SU-DHL-6 (cell line): ENCODE results near the gene ADCY3.

ENCODE experiments used
- H2AFZ ChIP-seq: fragments of 200-600 bp; sonication (generic); 2 replicates; pipeline ENCODE4 v1.6.1; 2014; ENCODE audit warnings: low read depth, mild to moderate bottlenecking, moderate library complexity, mixed read lengths, antibody characterized with exemption, low read length; ENCODE audit not compliant: severe bottlenecking
- H3F3A ChIP-seq: fragments of 200-600 bp; shearing (Covaris generic); 2 replicates; pipeline ENCODE4 v1.6.0; 2016; ENCODE audit warnings: antibody characterized with exemption, mild to moderate bottlenecking; ENCODE audit not compliant: insufficient read depth
- H3K27ac ChIP-seq: fragments of 200-600 bp; sonication (generic); 2 replicates; pipeline ENCODE4 v1.5.1; 2016; ENCODE audit warnings: low read depth, mild to moderate bottlenecking, low read length, moderate library complexity, mixed read lengths
- H3K27me3 ChIP-seq: fragments of 200-600 bp; sonication (generic), shearing (Covaris generic); 2 replicates; pipeline ENCODE4 v1.6.0; 2014; ENCODE audit warnings: mild to moderate bottlenecking, low read length
- H3K36me3 ChIP-seq: fragments of 200-600 bp; sonication (generic); 2 replicates; pipeline ENCODE4 v1.6.1; 2014; ENCODE audit warnings: mild to moderate bottlenecking, low read length, mixed read lengths
- H3K4me2 ChIP-seq: fragments of 300-600, 200-600 bp; shearing (Covaris generic), sonication (generic); 2 replicates; pipeline ENCODE4 v1.6.0; 2014; ENCODE audit warnings: low read length, low read depth, mild to moderate bottlenecking; ENCODE audit not compliant: poor library complexity, severe bottlenecking
- H3K4me3 ChIP-seq: fragments of 200-600 bp; sonication (generic); 2 replicates; pipeline ENCODE4 v1.5.1; 2014; ENCODE audit warnings: antibody characterized with exemption, low read length, mild to moderate bottlenecking, mixed read lengths; ENCODE audit not compliant: insufficient read depth, poor library complexity, severe bottlenecking
- H3K79me2 ChIP-seq: fragments of 200-600 bp; sonication (generic); 2 replicates; pipeline ENCODE4 v1.6.1; 2014; ENCODE audit warnings: mild to moderate bottlenecking, low read length, moderate library complexity; ENCODE audit not compliant: insufficient read depth
- H3K9ac ChIP-seq: fragments of 200-600 bp; sonication (generic); 2 replicates; pipeline ENCODE4 v1.7.0; 2014; ENCODE audit warnings: mild to moderate bottlenecking, low read length
- H3K9me2 ChIP-seq: fragments of 200-600 bp; sonication (generic); replicated peaks from 2 replicates; pipeline ENCODE4 v1.6.1; 2014; ENCODE audit warnings: low read length; ENCODE audit not compliant: insufficient read depth
- H3K9me3 ChIP-seq: fragments of 200-600 bp; sonication (generic); 2 replicates; pipeline ENCODE4 v1.6.1; 2014; ENCODE audit warnings: low read length, mixed read lengths; ENCODE audit not compliant: insufficient read depth
- H4K20me1 ChIP-seq: fragments of 200-600 bp; sonication (generic); 2 replicates; pipeline ENCODE4 v1.6.1; 2014; ENCODE audit warnings: low read depth, mild to moderate bottlenecking, antibody characterized with exemption, low read length, moderate library complexity, mixed read lengths
- EZH2phosphoT487 ChIP-seq: fragments of 200-600 bp; sonication (generic), shearing (Covaris generic); conservative IDR thresholded peaks from 2 replicates; pipeline ENCODE4 v1.6.1; 2018; ENCODE audit warnings: mild to moderate bottlenecking, antibody characterized with exemption, low read length, moderate library complexity, mixed read lengths
- TF ChIP-seq, protein P1 (sequence below): fragments of 200-600 bp; sonication (generic); IDR thresholded peaks from one replicate; pipeline ENCODE4 v1.5.1; 2017; ENCODE audit warnings: antibody characterized with exemption, mild to moderate bottlenecking, low read length, moderate library complexity; ENCODE audit not compliant: insufficient read depth, poor library complexity, severe bottlenecking

ADCY3 gene

DNA sequence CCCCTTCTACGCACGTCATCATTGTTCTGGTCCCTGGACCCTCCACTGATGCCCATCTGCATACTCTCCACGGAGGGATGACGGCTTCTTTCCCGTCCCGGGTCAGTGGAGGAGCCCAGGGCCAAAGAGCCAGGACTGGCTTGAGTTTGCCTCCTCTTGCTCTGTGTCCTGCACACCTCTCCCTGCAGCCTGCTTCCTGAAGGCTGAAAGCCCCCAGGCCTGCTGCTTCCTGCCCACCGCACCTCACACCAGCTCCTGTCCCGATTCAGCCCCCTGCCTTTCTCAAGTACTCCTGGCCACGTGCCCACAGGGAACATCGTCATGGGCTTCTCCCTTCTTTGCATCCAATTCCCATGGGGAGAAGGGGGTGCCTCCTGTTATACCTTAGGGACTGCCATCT, 7.1 kb downstream of the ADCY3 start:
- H3F3A ChIP-seq: no peaks in the 10 kb centered on the region
- no peak overlapping the region for H3K4me2 ChIP-seq
- no peaks in the 10 kb centered on the region for H3K9me3 ChIP-seq
- no peaks in the 10 kb centered on the region for H3K27me3 ChIP-seq
- H3K79me2 ChIP-seq: peaks cover 94% of the 10 kb centered on the region
- no peak overlapping the region for H3K9ac ChIP-seq
- H3K36me3 ChIP-seq: peaks cover 4% of the 10 kb centered on the region; the same call in 1 of the 2 replicates
- H3K4me3 ChIP-seq: no peak overlapping the region
- no peak for TF ChIP-seq EZH2phosphoT487
- TF ChIP-seq, protein P1, sequence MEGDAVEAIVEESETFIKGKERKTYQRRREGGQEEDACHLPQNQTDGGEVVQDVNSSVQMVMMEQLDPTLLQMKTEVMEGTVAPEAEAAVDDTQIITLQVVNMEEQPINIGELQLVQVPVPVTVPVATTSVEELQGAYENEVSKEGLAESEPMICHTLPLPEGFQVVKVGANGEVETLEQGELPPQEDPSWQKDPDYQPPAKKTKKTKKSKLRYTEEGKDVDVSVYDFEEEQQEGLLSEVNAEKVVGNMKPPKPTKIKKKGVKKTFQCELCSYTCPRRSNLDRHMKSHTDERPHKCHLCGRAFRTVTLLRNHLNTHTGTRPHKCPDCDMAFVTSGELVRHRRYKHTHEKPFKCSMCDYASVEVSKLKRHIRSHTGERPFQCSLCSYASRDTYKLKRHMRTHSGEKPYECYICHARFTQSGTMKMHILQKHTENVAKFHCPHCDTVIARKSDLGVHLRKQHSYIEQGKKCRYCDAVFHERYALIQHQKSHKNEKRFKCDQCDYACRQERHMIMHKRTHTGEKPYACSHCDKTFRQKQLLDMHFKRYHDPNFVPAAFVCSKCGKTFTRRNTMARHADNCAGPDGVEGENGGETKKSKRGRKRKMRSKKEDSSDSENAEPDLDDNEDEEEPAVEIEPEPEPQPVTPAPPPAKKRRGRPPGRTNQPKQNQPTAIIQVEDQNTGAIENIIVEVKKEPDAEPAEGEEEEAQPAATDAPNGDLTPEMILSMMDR: no peak
- H3K27ac ChIP-seq: no peak overlapping the region
- H3K9me2 ChIP-seq: no peaks in the 10 kb centered on the region
- H4K20me1 ChIP-seq: no peaks in the 10 kb centered on the region
- H2AFZ ChIP-seq: no peak overlapping the region

DNA sequence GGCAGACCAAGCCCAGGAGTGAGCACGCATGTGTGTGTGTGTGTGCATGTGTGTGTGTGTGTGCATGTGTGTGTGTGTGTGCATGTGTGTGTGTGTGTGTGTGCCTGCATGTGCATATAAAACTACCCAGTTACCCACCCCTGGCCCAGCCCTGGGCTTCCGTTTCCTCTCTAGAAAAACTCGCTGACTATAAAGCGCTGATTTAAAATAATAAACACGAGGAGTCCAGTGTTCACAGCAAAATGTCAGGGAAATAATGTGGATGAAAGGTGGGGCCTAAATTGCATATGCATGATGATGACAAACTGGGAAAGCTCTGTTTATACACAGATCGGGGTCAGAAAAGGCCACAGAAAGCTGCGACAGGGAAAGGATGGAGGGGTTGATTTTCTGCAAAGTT, 7.5 kb downstream of the ADCY3 start:
- Histone ChIP-seq H3K27me3 (no peaks in the 10 kb centered on the region), H3K27ac (no peak overlapping the region), H3K4me2 (no peak overlapping the region), H3K4me3 (no peak overlapping the region), H2AFZ (no peak overlapping the region), H4K20me1 (no peaks in the 10 kb centered on the region), H3K9me3 (no peaks in the 10 kb centered on the region), H3K36me3 (peaks cover 4% of the 10 kb centered on the region; the same call in 1 of the 2 replicates), H3F3A (no peaks in the 10 kb centered on the region), H3K79me2 (peaks cover 93% of the 10 kb centered on the region), H3K9me2 (no peaks in the 10 kb centered on the region), H3K9ac (no peak overlapping the region)
- TF ChIP-seq EZH2phosphoT487: no peak
- TF ChIP-seq, protein P1: no peak

DNA sequence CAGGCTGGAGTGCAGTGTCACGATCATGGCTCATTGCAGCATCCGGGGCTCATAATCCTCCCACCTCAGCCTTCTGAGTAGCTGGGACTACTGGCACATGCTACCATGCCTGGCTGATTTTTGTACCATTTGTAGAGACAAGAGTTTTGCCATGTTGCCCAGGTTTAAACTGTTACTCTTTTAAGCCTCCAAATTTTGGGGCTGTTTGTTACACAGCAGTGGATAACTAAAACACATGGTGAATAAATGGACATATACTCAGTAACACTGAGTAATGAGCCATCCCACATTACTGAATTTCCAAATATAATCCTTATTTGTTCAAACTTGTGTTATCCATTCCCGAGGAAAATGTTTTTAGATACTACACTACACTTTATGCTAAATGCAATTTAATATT, 9.8 kb downstream of the ADCY3 start:
- no peak for TF ChIP-seq EZH2phosphoT487
- TF ChIP-seq, protein P1: no peak
- Histone ChIP-seq H3K27ac (no peak overlapping the region), H2AFZ (no peak overlapping the region)

More for the DNA sequence above, 9.8 kb downstream of the ADCY3 start:
- no peaks in the 10 kb centered on the region for H3F3A ChIP-seq
- H3K9me3 ChIP-seq: no peaks in the 10 kb centered on the region
- no peaks in the 10 kb centered on the region for H4K20me1 ChIP-seq
- H3K4me2 ChIP-seq: no peak overlapping the region
- peaks cover 80% of the 10 kb centered on the region for H3K79me2 ChIP-seq
- H3K36me3 ChIP-seq: peaks cover 4% of the 10 kb centered on the region; the same call in 1 of the 2 replicates
- H3K9ac ChIP-seq: no peak overlapping the region
- H3K27me3 ChIP-seq: no peaks in the 10 kb centered on the region
- H3K4me3 ChIP-seq: no peak overlapping the region
- no peaks in the 10 kb centered on the region for H3K9me2 ChIP-seq
